Stimulated activated naive CD8-positive, alpha-beta T cell treated with anti-CD3 and anti-CD28 coated beads, Interleukin-15, Interleukin-2, amounts not matched to agents 100 ng/mL and 50 ng/mL, for 24 hours (primary cell): ENCODE measurements around the gene NADSYN1.
"Not testable (repeated sequence)": the region's sequence is repeated elsewhere in the genome, so short reads cannot be mapped to it uniquely, and the experiment has no call there.

Experiments used
- H3K27ac Mint-ChIP-seq: one replicate; pipeline ENCODE4 v1.8.0; 2021; ENCODE audit warnings: mild to moderate bottlenecking, mixed read lengths
- H3K27me3 Mint-ChIP-seq: one replicate; pipeline ENCODE4 v1.8.0; 2021; ENCODE audit warnings: mixed read lengths
- H3K36me3 Mint-ChIP-seq: one replicate; pipeline ENCODE4 v1.8.0; 2021; ENCODE audit warnings: low read depth, mixed read lengths
- H3K4me1 Mint-ChIP-seq: one replicate; pipeline ENCODE4 v1.8.0; 2021; ENCODE audit warnings: low read depth, mixed read lengths
- H3K4me3 Mint-ChIP-seq: one replicate; pipeline ENCODE4 v1.8.0; 2021; ENCODE audit warnings: mild to moderate bottlenecking, mixed read lengths
- H3K9me3 Mint-ChIP-seq: one replicate; pipeline ENCODE4 v1.8.0; 2021; ENCODE audit warnings: mixed read lengths

Gene NADSYN1

GRCh38 chr11:71453037-71453917 is at the start of gene NADSYN1:
Gene NADSYN1, plus strand, starts transcription at chr11:71453203. Its CDS starts 94 bp downstream, at chr11:71453297.
- Mint-ChIP-seq H3K4me3 (peak within 1 kb of the TSS; percentile 92), H3K27me3 (no peaks in the 10 kb centered on the region), H3K27ac (peak within 1 kb of the TSS; percentile 86), H3K36me3 (peaks cover 29% of the 10 kb centered on the region), H3K4me1 (peaks cover 52% of the 10 kb centered on the region), H3K9me3 (no peaks in the 10 kb centered on the region)

DNA sequence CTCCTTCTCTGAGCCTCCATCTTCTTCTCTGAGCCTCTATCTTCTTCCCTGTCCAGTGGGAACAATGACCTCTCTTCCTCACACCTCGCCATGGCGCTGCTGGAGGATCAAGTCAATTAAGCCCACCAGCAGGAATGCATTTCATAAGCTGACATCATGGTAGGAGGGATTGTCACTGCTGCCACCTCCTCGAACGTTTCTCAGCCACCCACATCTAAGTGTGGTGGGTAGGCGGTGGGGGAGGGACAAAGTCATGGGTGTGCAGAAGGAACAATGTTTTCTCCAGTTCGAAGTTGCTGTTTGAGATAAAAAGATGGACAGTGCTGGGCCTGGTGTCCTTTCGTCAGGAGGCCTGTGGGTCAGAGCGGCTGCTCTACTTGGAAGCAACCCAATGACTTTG is 48.8 kb upstream of the NADSYN1 start:
- Mint-ChIP-seq H3K27me3 (no peaks in the 10 kb centered on the region), H3K36me3 (no peaks in the 10 kb centered on the region), H3K9me3 (peaks cover 7% of the 10 kb centered on the region), H3K4me3 (no peak overlapping the region), H3K27ac (no peak overlapping the region), H3K4me1 (no peaks in the 10 kb centered on the region)

GRCh38 chr11:71406681-71407080 is 46.3 kb upstream of the NADSYN1 start:
- no peaks in the 10 kb centered on the region for H3K36me3 Mint-ChIP-seq
- no peaks in the 10 kb centered on the region for H3K4me1 Mint-ChIP-seq
- no peak overlapping the region for H3K27ac Mint-ChIP-seq
- H3K4me3 Mint-ChIP-seq, result no peak overlapping the region
- H3K9me3 Mint-ChIP-seq, result peaks cover 13% of the 10 kb centered on the region
- H3K27me3 Mint-ChIP-seq, result peaks cover 6% of the 10 kb centered on the region

DNA sequence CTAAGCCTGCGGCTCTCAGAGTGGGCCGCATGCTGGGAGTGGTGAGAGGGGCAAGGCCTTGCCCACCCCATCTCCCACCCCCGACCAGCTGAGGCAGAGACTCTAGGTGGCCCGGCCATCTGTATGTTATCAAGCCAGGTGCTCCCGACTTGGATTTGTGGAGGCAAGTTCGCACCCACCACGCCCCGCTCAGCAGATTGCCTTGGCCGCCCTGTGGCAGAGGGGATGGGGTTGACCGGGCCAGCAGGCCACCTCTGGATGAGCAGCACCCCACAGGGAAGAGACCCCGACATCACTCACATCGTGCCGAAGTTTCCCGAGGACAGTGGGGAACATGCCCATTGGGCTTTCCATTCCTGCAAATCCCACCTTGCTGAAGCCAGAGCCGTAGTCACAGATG is 45.6 kb upstream of the NADSYN1 start:
- no peak overlapping the region for H3K4me3 Mint-ChIP-seq
- H3K9me3 Mint-ChIP-seq, result peaks cover 13% of the 10 kb centered on the region
- no peak overlapping the region for H3K27ac Mint-ChIP-seq
- H3K36me3 Mint-ChIP-seq, result no peaks in the 10 kb centered on the region
- H3K27me3 Mint-ChIP-seq, result peaks cover 6% of the 10 kb centered on the region
- H3K4me1 Mint-ChIP-seq, result no peaks in the 10 kb centered on the region

- Mint-ChIP-seq H3K27ac (no peak overlapping the region), H3K9me3 (peaks cover 11% of the 10 kb centered on the region), H3K4me3 (no peak overlapping the region), H3K4me1 (no peaks in the 10 kb centered on the region), H3K27me3 (peaks cover 6% of the 10 kb centered on the region), H3K36me3 (no peaks in the 10 kb centered on the region)
Measured at GRCh38 chr11:71408826-71409225, 44.2 kb upstream of the NADSYN1 start.

DNA sequence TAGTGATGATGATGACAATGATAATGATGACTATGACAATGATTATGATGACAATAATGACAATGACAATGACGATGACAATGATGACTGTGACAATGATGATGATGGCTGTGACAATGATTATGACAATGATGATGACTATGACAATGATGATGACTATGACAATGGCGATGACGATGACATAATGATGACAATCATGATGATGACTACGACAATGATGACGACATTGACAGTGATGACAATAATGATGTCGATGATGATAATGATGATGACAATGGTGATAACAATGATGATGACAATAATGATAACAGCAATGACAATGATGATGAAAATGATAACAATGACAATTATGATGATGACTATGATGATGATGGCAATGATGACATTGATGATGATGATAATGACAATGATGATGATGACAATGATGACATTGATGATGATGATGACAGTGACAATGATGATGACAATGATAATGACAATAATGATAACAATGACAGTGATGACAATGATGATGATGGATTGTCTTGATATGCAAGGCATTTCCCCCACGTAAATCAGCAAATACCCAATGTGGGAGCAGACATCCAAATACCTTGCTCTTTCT is 42.5 kb upstream of the NADSYN1 start:
- Mint-ChIP-seq H3K9me3 (peaks cover 7% of the 10 kb centered on the region), H3K27ac (no peak overlapping the region), H3K36me3 (no peaks in the 10 kb centered on the region), H3K4me3 (no peak overlapping the region), H3K27me3 (peaks cover 6% of the 10 kb centered on the region), H3K4me1 (no peaks in the 10 kb centered on the region)

DNA sequence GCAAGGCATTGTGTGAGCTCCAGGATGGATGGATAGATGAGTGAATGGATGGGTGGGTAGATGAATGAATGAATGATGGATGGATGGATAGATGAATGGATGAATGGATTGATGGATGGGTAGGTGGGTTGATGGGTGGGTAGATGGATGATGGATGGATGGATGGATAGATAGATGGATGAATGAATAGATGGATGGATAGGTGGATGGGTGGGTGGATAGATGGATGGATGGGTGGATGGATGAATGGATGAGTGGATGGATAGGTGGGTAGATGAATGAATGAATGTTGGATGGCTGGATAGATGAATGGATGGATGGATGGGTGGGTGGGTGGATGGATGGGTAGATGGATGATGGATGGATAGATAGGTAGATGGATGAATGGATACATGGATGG is 38.4 kb upstream of the NADSYN1 start:
- H3K4me1 Mint-ChIP-seq, result peaks cover 10% of the 10 kb centered on the region

DNA sequence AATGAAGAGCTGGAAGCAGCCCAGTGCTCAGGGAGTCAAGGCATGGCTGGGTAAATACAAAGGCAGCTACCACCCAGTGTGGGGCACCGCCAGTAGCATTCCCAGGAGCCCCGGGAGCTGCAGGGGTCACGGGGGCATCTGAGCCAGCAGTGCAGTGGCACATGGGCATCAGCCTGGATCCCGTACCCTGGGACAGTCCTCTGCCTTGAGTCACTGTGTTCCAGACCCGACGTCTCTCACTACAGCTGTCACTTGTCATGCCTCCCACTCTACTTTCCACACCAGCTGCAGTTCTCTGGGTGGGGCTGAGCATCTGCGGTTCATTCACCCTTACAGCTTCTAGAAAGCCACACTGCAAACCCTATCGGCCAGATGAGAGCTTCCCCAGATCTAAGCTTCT is 34.4 kb upstream of the NADSYN1 start:
- Mint-ChIP-seq H3K27ac (no peak overlapping the region), H3K4me1 (peaks cover 15% of the 10 kb centered on the region), H3K9me3 (no peaks in the 10 kb centered on the region), H3K4me3 (no peak overlapping the region), H3K36me3 (no peaks in the 10 kb centered on the region), H3K27me3 (no peaks in the 10 kb centered on the region)

More for the DNA sequence above, 38.4 kb upstream of the NADSYN1 start:
- H3K27ac Mint-ChIP-seq, result no peak overlapping the region
- H3K27me3 Mint-ChIP-seq, result peaks cover 6% of the 10 kb centered on the region
- H3K9me3 Mint-ChIP-seq, result peaks cover 7% of the 10 kb centered on the region
- no peaks in the 10 kb centered on the region for H3K36me3 Mint-ChIP-seq
- H3K4me3 Mint-ChIP-seq, result no peak overlapping the region

- no peaks in the 10 kb centered on the region for H3K36me3 Mint-ChIP-seq
- H3K4me1 Mint-ChIP-seq, result peaks cover 17% of the 10 kb centered on the region
- no peak overlapping the region for H3K27ac Mint-ChIP-seq
- no peaks in the 10 kb centered on the region for H3K9me3 Mint-ChIP-seq
- no peaks in the 10 kb centered on the region for H3K27me3 Mint-ChIP-seq
- H3K4me3 Mint-ChIP-seq, result no peak overlapping the region
Measured at GRCh38 chr11:71420455-71421241, 32.4 kb upstream of the NADSYN1 start.

DNA sequence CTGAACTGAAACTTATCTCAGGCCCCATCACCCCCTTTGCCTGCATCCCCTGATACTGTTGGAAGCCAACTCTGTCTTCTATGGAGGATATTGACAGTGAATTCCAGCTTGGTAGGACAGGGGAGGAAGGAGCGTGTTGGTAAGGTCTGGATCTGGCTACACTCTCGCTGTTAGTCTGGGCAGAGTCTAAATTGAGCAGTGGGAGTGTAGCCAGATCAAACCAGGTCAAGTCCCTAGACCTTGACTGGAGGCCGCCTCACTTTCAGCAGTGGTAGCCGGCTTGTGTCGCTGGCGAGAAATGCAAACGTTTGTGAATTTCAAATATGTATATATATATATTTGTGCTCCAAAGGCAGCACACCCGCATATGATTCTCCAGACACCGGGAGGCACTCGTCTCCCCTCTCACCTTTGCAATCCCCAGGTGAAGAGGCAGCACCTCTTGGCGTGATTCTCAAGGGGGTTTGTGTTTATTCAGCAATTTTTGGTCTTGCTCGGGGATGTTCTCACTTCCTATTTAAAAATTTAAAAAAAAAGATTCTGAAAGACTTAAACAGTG is 31.5 kb upstream of the NADSYN1 start:
- no peak overlapping the region for H3K4me3 Mint-ChIP-seq
- H3K27ac Mint-ChIP-seq, result no peak overlapping the region
- H3K36me3 Mint-ChIP-seq, result no peaks in the 10 kb centered on the region

GRCh38 chr11:71422318-71422717 is 30.7 kb upstream of the NADSYN1 start:
- H3K4me1 Mint-ChIP-seq, result peaks cover 32% of the 10 kb centered on the region
- H3K27ac Mint-ChIP-seq, H3K36me3 Mint-ChIP-seq, H3K4me3 Mint-ChIP-seq, H3K9me3 Mint-ChIP-seq, H3K27me3 Mint-ChIP-seq: not testable (repeated sequence)

More for the DNA sequence above, 31.5 kb upstream of the NADSYN1 start:
- peaks cover 25% of the 10 kb centered on the region for H3K4me1 Mint-ChIP-seq
- no peaks in the 10 kb centered on the region for H3K27me3 Mint-ChIP-seq
- no peaks in the 10 kb centered on the region for H3K9me3 Mint-ChIP-seq

- Mint-ChIP-seq H3K4me3 (no peak overlapping the region), H3K9me3 (peaks cover 3% of the 10 kb centered on the region), H3K27ac (no peak overlapping the region), H3K36me3 (no peaks in the 10 kb centered on the region), H3K27me3 (no peaks in the 10 kb centered on the region), H3K4me1 (peaks cover 30% of the 10 kb centered on the region)
Measured at GRCh38 chr11:71423181-71423790, 29.7 kb upstream of the NADSYN1 start.

DNA sequence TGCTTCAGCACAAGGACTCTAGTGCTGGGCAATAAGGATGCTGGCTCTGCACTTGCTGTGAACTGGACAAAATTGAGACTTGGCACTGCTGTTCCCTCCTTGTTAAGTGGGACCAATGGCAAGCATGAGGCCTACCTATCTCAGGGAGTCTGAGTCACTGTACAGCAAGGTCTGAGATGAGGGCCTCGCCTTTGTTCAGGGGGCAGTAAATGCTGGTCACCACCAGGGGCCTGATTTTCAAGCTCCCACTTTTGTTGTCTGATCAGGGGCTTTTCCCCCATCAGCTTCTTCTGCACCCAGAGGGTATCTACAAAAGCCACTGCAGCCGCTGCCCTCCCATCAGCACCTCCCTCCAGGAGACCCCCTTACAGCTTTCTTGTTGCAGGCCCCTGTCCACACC is 27.6 kb upstream of the NADSYN1 start:
- no peaks in the 10 kb centered on the region for H3K36me3 Mint-ChIP-seq
- peak overlapping the region; percentile 78 for H3K27ac Mint-ChIP-seq
- no peaks in the 10 kb centered on the region for H3K27me3 Mint-ChIP-seq
- H3K9me3 Mint-ChIP-seq, result peaks cover 6% of the 10 kb centered on the region
- H3K4me1 Mint-ChIP-seq, result peaks cover 26% of the 10 kb centered on the region
- no peak overlapping the region for H3K4me3 Mint-ChIP-seq

- no peaks in the 10 kb centered on the region for H3K27me3 Mint-ChIP-seq
- H3K27ac Mint-ChIP-seq, result peak overlapping the region; percentile 78
- H3K4me3 Mint-ChIP-seq, result no peak overlapping the region
- H3K4me1 Mint-ChIP-seq, result peaks cover 26% of the 10 kb centered on the region
- H3K9me3 Mint-ChIP-seq, result peaks cover 6% of the 10 kb centered on the region
- H3K36me3 Mint-ChIP-seq, result no peaks in the 10 kb centered on the region
Measured at GRCh38 chr11:71425860-71426259, 27.1 kb upstream of the NADSYN1 start.
